Stomach smooth muscle (tissue), 2 donors: ENCODE data around the gene KLF3.
A peak's percentile ranks its signal among the peaks of the same experiment; 100 is the strongest.

Experiments used
- H3K27ac ChIP-seq: one replicate; pipeline ENCODE4 v1.7.0; 2013; ENCODE audit warnings: mild to moderate bottlenecking, low read length, inconsistent platforms
- H3K27me3 ChIP-seq, 2 donors: one replicate each; pipeline ENCODE4 v1.7.0; 2013; ENCODE audit warnings: low read length in 2 of 2; ENCODE audit not compliant: insufficient read depth in 2 of 2, control insufficient read depth in 1 of 2
- H3K36me3 ChIP-seq, 2 donors: one replicate each; pipeline ENCODE4 v1.7.0; 2013; ENCODE audit warnings: low read length in 2 of 2; ENCODE audit not compliant: control insufficient read depth in 2 of 2, insufficient read depth in 2 of 2
- H3K4me1 ChIP-seq: one replicate; pipeline ENCODE4 v1.7.0; 2013; ENCODE audit warnings: low read length; ENCODE audit not compliant: control insufficient read depth, insufficient read depth
- H3K4me3 ChIP-seq, 2 donors: one replicate each; pipeline ENCODE4 v1.7.0; 2013; ENCODE audit warnings: low read length in 2 of 2
- H3K9ac ChIP-seq, 2 donors: one replicate each; pipeline ENCODE4 v1.7.0; 2013; ENCODE audit warnings: low read length in 2 of 2, mild to moderate bottlenecking in 1 of 2
- H3K9me3 ChIP-seq, 2 donors: one replicate each; pipeline ENCODE4 v1.7.0; 2013; ENCODE audit warnings: low read length in 2 of 2; ENCODE audit not compliant: control insufficient read depth in 2 of 2
- donor health status: healthy.
- donor health status: Pancreatic carcinoma.

KLF3 gene

GRCh38 chr4:38668203-38668971 is 4.4 kb downstream of the KLF3 start:
- Histone ChIP-seq H3K4me3 (no peak overlapping the region), H3K4me1 (peaks cover 56% of the 10 kb centered on the region), H3K36me3 (no peaks in the 10 kb centered on the region), H3K9me3 (no peaks in the 10 kb centered on the region), H3K9ac (peak overlapping the region in 1 of 2 donors; percentile 80), H3K27ac (peak overlapping the region; percentile 58), H3K27me3 (no peaks in the 10 kb centered on the region)

GRCh38 chr4:38669208-38669607 is 5.2 kb downstream of the KLF3 start:
- H3K27ac ChIP-seq = peak overlapping the region; percentile 58
- H3K9ac ChIP-seq = peak overlapping the region in 1 of 2 donors; percentile 52
- no peaks in the 10 kb centered on the region for H3K9me3 ChIP-seq
- H3K36me3 ChIP-seq = no peaks in the 10 kb centered on the region
- H3K27me3 ChIP-seq = no peaks in the 10 kb centered on the region
- H3K4me1 ChIP-seq = peaks cover 65% of the 10 kb centered on the region
- H3K4me3 ChIP-seq = peak overlapping the region in 1 of 2 donors; percentile 54

- peak overlapping the region; percentile 18 to 36 for H3K4me3 ChIP-seq
- H3K36me3 ChIP-seq = no peaks in the 10 kb centered on the region
- H3K9me3 ChIP-seq = no peaks in the 10 kb centered on the region
- H3K4me1 ChIP-seq = peaks cover 74% of the 10 kb centered on the region
- H3K9ac ChIP-seq = peak overlapping the region; percentile 6 to 39
- H3K27me3 ChIP-seq = no peaks in the 10 kb centered on the region
- H3K27ac ChIP-seq = peak overlapping the region; percentile 92
Measured at GRCh38 chr4:38670109-38670901, 6.3 kb downstream of the KLF3 start.

GRCh38 chr4:38670939-38671591 is 7.1 kb downstream of the KLF3 start:
- peak overlapping the region; percentile 18 to 36 for H3K4me3 ChIP-seq
- H3K4me1 ChIP-seq = peaks cover 78% of the 10 kb centered on the region
- no peaks in the 10 kb centered on the region for H3K36me3 ChIP-seq
- no peaks in the 10 kb centered on the region for H3K9me3 ChIP-seq
- peak overlapping the region; percentile 39 to 51 for H3K9ac ChIP-seq
- peak overlapping the region; percentile 92 for H3K27ac ChIP-seq
- no peaks in the 10 kb centered on the region for H3K27me3 ChIP-seq

GRCh38 chr4:38671592-38671940 is 7.6 kb downstream of the KLF3 start:
- peaks cover 78% of the 10 kb centered on the region for H3K4me1 ChIP-seq
- no peaks in the 10 kb centered on the region for H3K9me3 ChIP-seq
- peak overlapping the region; percentile 92 for H3K27ac ChIP-seq
- peak overlapping the region; percentile 39 to 51 for H3K9ac ChIP-seq
- H3K36me3 ChIP-seq = no peaks in the 10 kb centered on the region
- H3K4me3 ChIP-seq = peak overlapping the region; percentile 18 to 36
- H3K27me3 ChIP-seq = no peaks in the 10 kb centered on the region

GRCh38 chr4:38672074-38672396 is 8.0 kb downstream of the KLF3 start:
- no peaks in the 10 kb centered on the region for H3K36me3 ChIP-seq
- H3K9ac ChIP-seq = peak overlapping the region; percentile 39 to 60
- no peaks in the 10 kb centered on the region for H3K9me3 ChIP-seq
- peak overlapping the region in 1 of 2 donors; percentile 54 for H3K4me3 ChIP-seq
- H3K4me1 ChIP-seq = peaks cover 78% of the 10 kb centered on the region
- H3K27ac ChIP-seq = peak overlapping the region; percentile 92
- no peaks in the 10 kb centered on the region for H3K27me3 ChIP-seq

GRCh38 chr4:38672397-38673129 is 8.6 kb downstream of the KLF3 start:
- Histone ChIP-seq H3K9me3 (no peaks in the 10 kb centered on the region), H3K27ac (peak overlapping the region; percentile 92), H3K36me3 (no peaks in the 10 kb centered on the region), H3K9ac (peak overlapping the region; percentile 39 to 60), H3K4me1 (peaks cover 76% of the 10 kb centered on the region), H3K27me3 (no peaks in the 10 kb centered on the region), H3K4me3 (peak overlapping the region in 1 of 2 donors; percentile 54)

- Histone ChIP-seq H3K36me3 (no peaks in the 10 kb centered on the region), H3K9me3 (no peaks in the 10 kb centered on the region), H3K4me3 (peak overlapping the region in 1 of 2 donors; percentile 54), H3K27ac (peak overlapping the region; percentile 92), H3K4me1 (peaks cover 82% of the 10 kb centered on the region), H3K27me3 (no peaks in the 10 kb centered on the region), H3K9ac (peak overlapping the region; percentile 47 to 49)
Measured at GRCh38 chr4:38673130-38673978, 9.4 kb downstream of the KLF3 start.

- peak overlapping the region; percentile 92 for H3K27ac ChIP-seq
- H3K9ac ChIP-seq = peak overlapping the region; percentile 49 to 55
- peaks cover 74% of the 10 kb centered on the region for H3K4me1 ChIP-seq
- no peaks in the 10 kb centered on the region for H3K9me3 ChIP-seq
- no peaks in the 10 kb centered on the region for H3K36me3 ChIP-seq
- peak overlapping the region; percentile 26 to 47 for H3K4me3 ChIP-seq
- H3K27me3 ChIP-seq = no peaks in the 10 kb centered on the region
Measured at GRCh38 chr4:38674258-38675144, 10.5 kb downstream of the KLF3 start.
